GM10266 (cell line): Measurements from ENCODE around the gene NR6A1.

ENCODE experiments used
- DNase-seq: peaks from one replicate; pipeline ENCODE4 v3.0.0; 2012; ENCODE audit errors: extremely low spot score
- CTCF ChIP-seq: IDR thresholded peaks from 2 replicates; pipeline ENCODE4 v1.5.1; 2012; ENCODE audit warnings: mild to moderate bottlenecking, low read depth; ENCODE audit not compliant: control insufficient read depth, insufficient read depth; ENCODE audit errors: missing control alignments

NR6A1 gene

GRCh38 chr9:124675261-124676158 is 95.6 kb downstream of the NR6A1 start:
- no peak for TF ChIP-seq CTCF
- no peak for DNase-seq

- DNase-seq: no peak
- no peak for TF ChIP-seq CTCF
These were observed 96.5 kb downstream of the NR6A1 start for GRCh38 chr9:124674651-124675050.

GRCh38 chr9:124673063-124673462 is 98.0 kb downstream of the NR6A1 start:
- no peak for TF ChIP-seq CTCF
- DNase-seq: no peak

- no peak for DNase-seq
These were observed 99.2 kb downstream of the NR6A1 start for GRCh38 chr9:124671861-124672260.

GRCh38 chr9:124666642-124667041 is 104.5 kb downstream of the NR6A1 start:
- DNase-seq: no peak
- TF ChIP-seq CTCF: no peak

More at GRCh38 chr9:124671861-124672260, 99.2 kb downstream of the NR6A1 start:
- no peak for TF ChIP-seq CTCF

GRCh38 chr9:124665391-124666058 is 105.6 kb downstream of the NR6A1 start:
- no peak for TF ChIP-seq CTCF
- DNase-seq: no peak

- TF ChIP-seq CTCF: no peak
- DNase-seq: no peak
These were observed 107.0 kb downstream of the NR6A1 start for GRCh38 chr9:124664143-124664542.
